ENCODE measurements around the gene RORC. TPM values are rescaled to one million over a fixed set of nuclear protein-coding genes. Genes with fewer than 3 reads are reported as not detected.

The RORC gene
- polyA plus RNA-seq, 1 donor (not counting 4 experiments of a cell fraction or from before 2014, with no cell fraction given) = 0.12 TPM

- no peak overlapping the region for H3K27ac ChIP-seq (ENCODE audit: control insufficient read depth, insufficient read depth, low read length)
- H3K4me3 ChIP-seq (ENCODE audit: control insufficient read depth in 2 of 3, extremely low read depth in 1 of 3, insufficient read depth in 2 of 3, low read depth in 1 of 3, low read length in 3 of 3) = no peak overlapping the region
- TF ChIP-seq CTCF (optimal IDR thresholded peaks at IDR 0.05 in 1 of 3, IDR thresholded peaks at IDR 0.05 in 1 of 3, conservative IDR thresholded peaks at IDR 0.05 in 1 of 3; ENCODE audit: extremely low read depth in 1 of 3, insufficient read depth in 2 of 3, low read length in 3 of 3) (no peak), EZH2 (IDR thresholded peaks at IDR 0.05; ENCODE audit: low read length) (no peak)
- H3K9ac ChIP-seq (ENCODE audit: control insufficient read depth, extremely low read depth, insufficient read depth, low read length) = no peak overlapping the region
- no peak for DNase-seq (ENCODE audit: low read depth, low spot score)
- no peak for FAIRE-seq
- peaks cover 48% of the 10 kb centered on the region for H3K27me3 ChIP-seq (ENCODE audit: control insufficient read depth, extremely low read depth, insufficient read depth, low read length)
- H3K9me1 ChIP-seq (ENCODE audit: control insufficient read depth, extremely low read depth, insufficient read depth, low read length) = no peaks in the 10 kb centered on the region
- no peaks in the 10 kb centered on the region for H4K20me1 ChIP-seq (ENCODE audit: control insufficient read depth, extremely low read depth, insufficient read depth, low read length)
- no peaks in the 10 kb centered on the region for H3K36me3 ChIP-seq (ENCODE audit: control insufficient read depth in 2 of 2, extremely low read depth in 1 of 2, insufficient read depth in 2 of 2, low read length in 2 of 2)
- no peaks in the 10 kb centered on the region for H3K79me2 ChIP-seq (ENCODE audit: control insufficient read depth, insufficient read depth, low read length)
- H2AFZ ChIP-seq (ENCODE audit: control insufficient read depth, low read length) = no peak overlapping the region
- no peaks in the 10 kb centered on the region for H3K4me1 ChIP-seq (ENCODE audit: control insufficient read depth, extremely low read depth, insufficient read depth, low read length)
- no peaks in the 10 kb centered on the region for H3K9me3 ChIP-seq (ENCODE audit: control insufficient read depth, low read depth, low read length)
- dilution Hi-C loops (cut with MboI; ENCODE audit: extremely low pct_ligation_motif_present, low sequenced_read_pairs) = no loop called here
- H3K4me2 ChIP-seq (ENCODE audit: control insufficient read depth, extremely low read depth, insufficient read depth, low read depth, low read length) = no peak overlapping the region
These were observed 24.5 kb downstream of the RORC start for GRCh38 chr1:151807131-151807530.

GRCh38 chr1:151806170-151806569, 25.4 kb downstream of the RORC start:
- no peak overlapping the region for H3K27ac ChIP-seq (ENCODE audit: control insufficient read depth, insufficient read depth, low read length)
- no peak overlapping the region for H2AFZ ChIP-seq (ENCODE audit: control insufficient read depth, low read length)
- H4K20me1 ChIP-seq (ENCODE audit: control insufficient read depth, extremely low read depth, insufficient read depth, low read length) = no peaks in the 10 kb centered on the region
- H3K9ac ChIP-seq (ENCODE audit: control insufficient read depth, extremely low read depth, insufficient read depth, low read length) = no peak overlapping the region
- no peak overlapping the region for H3K4me2 ChIP-seq (ENCODE audit: control insufficient read depth, extremely low read depth, insufficient read depth, low read depth, low read length)
- FAIRE-seq (no peak), DNase-seq (ENCODE audit: low read depth, low spot score) (no peak)
- TF ChIP-seq EZH2 (IDR thresholded peaks at IDR 0.05; ENCODE audit: low read length) (no peak), CTCF (optimal IDR thresholded peaks at IDR 0.05 in 1 of 3, IDR thresholded peaks at IDR 0.05 in 1 of 3, conservative IDR thresholded peaks at IDR 0.05 in 1 of 3; ENCODE audit: extremely low read depth in 1 of 3, insufficient read depth in 2 of 3, low read length in 3 of 3) (no peak)
- H3K9me1 ChIP-seq (ENCODE audit: control insufficient read depth, extremely low read depth, insufficient read depth, low read length) = no peaks in the 10 kb centered on the region
- dilution Hi-C loops (cut with MboI; ENCODE audit: extremely low pct_ligation_motif_present, low sequenced_read_pairs) = no loop called here
- no peaks in the 10 kb centered on the region for H3K79me2 ChIP-seq (ENCODE audit: control insufficient read depth, insufficient read depth, low read length)
- no peaks in the 10 kb centered on the region for H3K9me3 ChIP-seq (ENCODE audit: control insufficient read depth, low read depth, low read length)
- H3K27me3 ChIP-seq (ENCODE audit: control insufficient read depth, extremely low read depth, insufficient read depth, low read length) = peaks cover 48% of the 10 kb centered on the region
- H3K4me1 ChIP-seq (ENCODE audit: control insufficient read depth, extremely low read depth, insufficient read depth, low read length) = no peaks in the 10 kb centered on the region
- no peaks in the 10 kb centered on the region for H3K36me3 ChIP-seq (ENCODE audit: control insufficient read depth in 2 of 2, extremely low read depth in 1 of 2, insufficient read depth in 2 of 2, low read length in 2 of 2)
- no peak overlapping the region for H3K4me3 ChIP-seq (ENCODE audit: control insufficient read depth in 2 of 3, extremely low read depth in 1 of 3, insufficient read depth in 2 of 3, low read depth in 1 of 3, low read length in 3 of 3)

All from keratinocyte (primary cell).